ENCODE results near the gene ORM2.

ORM2 gene

DNA sequence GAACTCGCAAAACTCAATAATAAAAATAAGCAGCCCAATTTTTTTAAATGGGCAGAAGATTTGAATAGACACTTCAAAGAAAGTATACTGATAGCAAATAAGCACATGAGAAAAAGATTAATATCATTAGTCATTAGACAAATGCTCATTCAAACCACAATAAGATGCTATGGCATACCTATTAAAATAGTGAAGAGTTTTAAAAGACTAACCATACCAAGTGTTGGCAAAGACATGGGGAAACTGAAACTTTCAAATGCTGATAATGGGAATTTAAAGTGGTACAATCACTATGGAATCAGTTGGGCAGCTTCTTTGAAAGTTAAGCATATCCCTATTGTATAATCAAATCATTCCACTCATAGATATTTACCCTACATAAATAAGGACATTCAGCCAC, 33.3 kb upstream of the ORM2 start:
- H3K4me3 ChIP-seq (ENCODE audit: low read depth, low read length), result no peak overlapping the region
- TF ChIP-seq CTCF (IDR thresholded peaks at IDR 0.05; ENCODE audit: borderline replicate concordance, insufficient read depth, low read depth, low read length), result no peak

GRCh38 chr9:114299286-114300152, 30.1 kb upstream of the ORM2 start:
- TF ChIP-seq CTCF (IDR thresholded peaks at IDR 0.05; ENCODE audit: borderline replicate concordance, insufficient read depth, low read depth, low read length), result no peak
- no peak overlapping the region for H3K4me3 ChIP-seq (ENCODE audit: low read depth, low read length)

GRCh38 chr9:114300153-114300845, 29.4 kb upstream of the ORM2 start:
- H3K4me3 ChIP-seq (ENCODE audit: low read depth, low read length), result no peak overlapping the region
- TF ChIP-seq CTCF (IDR thresholded peaks at IDR 0.05; ENCODE audit: borderline replicate concordance, insufficient read depth, low read depth, low read length), result no peak

GRCh38 chr9:114300846-114301797, 28.5 kb upstream of the ORM2 start:
- H3K4me3 ChIP-seq (ENCODE audit: low read depth, low read length), result no peak overlapping the region
- no peak for TF ChIP-seq CTCF (IDR thresholded peaks at IDR 0.05; ENCODE audit: borderline replicate concordance, insufficient read depth, low read depth, low read length)

- no peak for TF ChIP-seq CTCF (IDR thresholded peaks at IDR 0.05; ENCODE audit: borderline replicate concordance, insufficient read depth, low read depth, low read length)
Measured at GRCh38 chr9:114301798-114302565, 27.7 kb upstream of the ORM2 start.

DNA sequence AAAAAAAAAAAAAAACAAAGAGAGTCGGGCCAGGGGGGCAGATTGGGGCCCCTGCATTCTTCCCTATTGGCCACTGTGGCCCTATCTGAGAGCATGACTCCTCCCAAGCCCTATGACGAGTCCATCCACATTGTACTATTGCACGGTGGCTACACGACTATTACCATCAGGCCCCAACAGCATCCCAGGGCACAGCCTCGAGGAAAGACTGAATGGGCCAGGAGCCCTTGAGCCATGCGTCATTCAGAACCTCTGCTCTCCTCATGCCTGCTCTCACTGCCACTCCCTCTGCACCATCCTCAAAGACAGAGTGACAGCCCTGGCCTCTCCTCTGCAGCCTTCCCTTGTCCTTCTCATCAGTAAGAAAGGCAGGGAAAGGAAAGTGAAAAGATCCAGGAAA, 26.9 kb upstream of the ORM2 start:
- no peak overlapping the region for H3K4me3 ChIP-seq (ENCODE audit: low read depth, low read length)
- no peak for TF ChIP-seq CTCF (IDR thresholded peaks at IDR 0.05; ENCODE audit: borderline replicate concordance, insufficient read depth, low read depth, low read length)

More at GRCh38 chr9:114301798-114302565, 27.7 kb upstream of the ORM2 start:
- H3K4me3 ChIP-seq (ENCODE audit: low read depth, low read length), result no peak overlapping the region
